ENCODE data around the gene CWH43. TPM values are rescaled to one million over a fixed set of nuclear protein-coding genes. Genes with fewer than 3 reads are reported as not detected.
A peak's percentile ranks its signal among the peaks of the same experiment; 100 is the strongest.
"Not testable (repeated sequence)": the region's sequence is repeated elsewhere in the genome, so short reads cannot be mapped to it uniquely, and the experiment has no call there.

Gene CWH43
- total RNA-seq, 3 donors from 2014 or later: not detected

DNA sequence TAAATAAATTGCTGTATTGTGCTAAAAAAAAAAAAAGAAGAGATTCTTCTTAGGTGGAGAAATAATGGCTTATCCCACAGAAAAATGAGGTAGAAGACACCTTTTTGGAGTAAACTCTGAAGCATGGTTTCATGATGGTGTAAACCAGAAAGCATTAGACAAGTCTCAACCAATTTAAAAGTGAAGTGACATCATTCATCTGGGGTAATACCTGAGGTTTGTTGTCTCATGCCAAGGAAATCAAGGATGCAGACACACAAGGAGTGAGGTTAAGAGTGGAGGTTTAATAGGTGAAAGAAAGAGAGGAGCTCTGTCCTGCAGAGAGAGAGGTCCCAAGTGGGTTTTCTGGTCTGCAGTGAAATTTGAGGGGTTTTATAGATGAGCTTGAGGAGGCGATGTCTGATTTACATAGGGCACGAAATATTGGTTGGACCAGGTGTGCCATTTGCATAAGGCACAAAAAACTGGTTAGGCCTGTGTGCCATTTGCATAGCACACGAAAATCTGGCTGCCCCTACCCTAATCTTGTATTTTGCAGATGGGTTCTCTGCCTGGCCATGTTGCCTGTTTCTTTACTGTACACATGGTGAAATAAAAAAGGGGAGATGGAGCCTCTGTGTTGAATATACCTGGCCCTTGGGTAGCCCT lies 25.0 kb upstream of the CWH43 start:
- no peaks in the 10 kb centered on the region for H3K9me3 Mint-ChIP-seq
- H3K27me3 Mint-ChIP-seq (ENCODE audit: low read depth): peaks cover under 1% of the 10 kb centered on the region
- no peaks in the 10 kb centered on the region for H3K4me1 Mint-ChIP-seq (ENCODE audit: low read depth)

GRCh38 chr4:48962636-48963035 lies 23.4 kb upstream of the CWH43 start:
- Mint-ChIP-seq H3K9me3 (no peaks in the 10 kb centered on the region), H3K27me3 (ENCODE audit: low read depth) (no peaks in the 10 kb centered on the region), H3K4me3 (no peak overlapping the region), H3K36me3 (ENCODE audit: insufficient read depth) (no peaks in the 10 kb centered on the region), H3K4me1 (ENCODE audit: low read depth) (no peaks in the 10 kb centered on the region)
- DNase-seq: no peak
- no peak for ATAC-seq

More for the DNA sequence above, 25.0 kb upstream of the CWH43 start:
- no peak overlapping the region for H3K4me3 Mint-ChIP-seq
- ATAC-seq (no peak), DNase-seq (no peak)
- H3K36me3 Mint-ChIP-seq (ENCODE audit: insufficient read depth): no peaks in the 10 kb centered on the region

DNA sequence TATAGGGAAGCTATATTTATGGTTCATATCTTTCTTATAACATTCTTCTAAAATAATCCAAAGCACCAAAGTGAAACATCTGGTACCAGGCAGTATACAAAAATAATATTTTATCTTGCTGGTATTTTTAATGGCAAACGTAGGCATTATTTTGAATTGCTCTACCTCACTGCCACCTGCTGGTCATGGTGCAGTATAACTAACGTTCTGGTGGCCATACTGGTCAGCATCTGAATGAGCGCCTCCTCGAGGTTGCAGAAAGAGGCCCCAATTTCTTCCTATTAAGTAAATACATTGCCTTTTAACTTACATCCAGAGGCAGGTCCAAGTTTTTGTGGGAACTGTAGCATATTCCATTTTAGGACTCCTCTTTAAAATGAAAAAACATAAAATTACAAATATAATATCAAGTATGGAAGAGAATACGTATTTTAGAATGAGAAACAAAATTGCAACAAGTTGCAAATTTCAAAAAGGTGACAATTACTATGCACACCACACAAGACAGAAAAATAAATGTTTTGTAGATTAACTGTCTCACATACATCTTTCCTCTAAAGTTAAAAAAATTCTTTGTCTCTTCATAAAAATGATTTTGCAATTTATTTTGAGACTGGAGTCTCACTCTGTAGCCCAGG lies 22.9 kb upstream of the CWH43 start:
- Mint-ChIP-seq H3K4me3 (no peak overlapping the region), H3K27me3 (ENCODE audit: low read depth) (no peaks in the 10 kb centered on the region), H3K4me1 (ENCODE audit: low read depth) (no peaks in the 10 kb centered on the region), H3K9me3 (no peaks in the 10 kb centered on the region), H3K36me3 (ENCODE audit: insufficient read depth) (no peaks in the 10 kb centered on the region)
- peak; percentile 68 for DNase-seq
- ATAC-seq: peak; percentile 84 to 92

- ATAC-seq (no peak), DNase-seq (no peak)
- Mint-ChIP-seq H3K36me3 (ENCODE audit: insufficient read depth) (no peaks in the 10 kb centered on the region), H3K27me3 (ENCODE audit: low read depth) (no peaks in the 10 kb centered on the region), H3K9me3 (no peaks in the 10 kb centered on the region), H3K4me1 (ENCODE audit: low read depth) (no peaks in the 10 kb centered on the region), H3K4me3 (no peak overlapping the region)
Measured at GRCh38 chr4:48967101-48967500, 19.0 kb upstream of the CWH43 start.

GRCh38 chr4:48967631-48968030 lies 18.4 kb upstream of the CWH43 start:
- Mint-ChIP-seq H3K4me1 (ENCODE audit: low read depth) (no peaks in the 10 kb centered on the region), H3K4me3 (no peak overlapping the region), H3K9me3 (no peaks in the 10 kb centered on the region), H3K36me3 (ENCODE audit: insufficient read depth) (no peaks in the 10 kb centered on the region), H3K27me3 (ENCODE audit: low read depth) (peaks cover under 1% of the 10 kb centered on the region)
- ATAC-seq (no peak), DNase-seq (no peak)

DNA sequence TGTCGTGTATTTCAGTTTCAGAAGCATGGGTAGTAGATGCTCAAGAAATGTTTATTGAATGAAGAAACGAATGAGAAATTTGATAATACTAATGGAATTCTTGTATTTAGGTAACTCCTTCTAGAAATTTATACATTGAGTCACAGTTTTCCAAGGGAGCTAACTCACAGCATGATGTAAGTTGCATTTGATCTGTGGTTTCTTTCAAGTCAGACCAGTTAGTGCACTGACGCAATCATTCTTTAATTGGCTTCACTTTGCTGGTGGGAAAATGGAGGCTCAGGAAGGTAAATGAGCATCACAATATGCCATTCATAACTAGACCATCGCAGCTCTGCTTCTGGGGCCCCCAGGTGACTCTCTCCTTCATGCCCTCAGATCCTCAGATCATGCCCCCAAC lies 17.3 kb upstream of the CWH43 start:
- H3K27me3 Mint-ChIP-seq (ENCODE audit: low read depth): peaks cover 2% of the 10 kb centered on the region
- DNase-seq: no peak
- H3K4me1 Mint-ChIP-seq (ENCODE audit: low read depth): no peaks in the 10 kb centered on the region
- no peak overlapping the region for H3K4me3 Mint-ChIP-seq
- no peaks in the 10 kb centered on the region for H3K9me3 Mint-ChIP-seq
- ATAC-seq: no peak
- H3K36me3 Mint-ChIP-seq (ENCODE audit: insufficient read depth): no peaks in the 10 kb centered on the region

DNA sequence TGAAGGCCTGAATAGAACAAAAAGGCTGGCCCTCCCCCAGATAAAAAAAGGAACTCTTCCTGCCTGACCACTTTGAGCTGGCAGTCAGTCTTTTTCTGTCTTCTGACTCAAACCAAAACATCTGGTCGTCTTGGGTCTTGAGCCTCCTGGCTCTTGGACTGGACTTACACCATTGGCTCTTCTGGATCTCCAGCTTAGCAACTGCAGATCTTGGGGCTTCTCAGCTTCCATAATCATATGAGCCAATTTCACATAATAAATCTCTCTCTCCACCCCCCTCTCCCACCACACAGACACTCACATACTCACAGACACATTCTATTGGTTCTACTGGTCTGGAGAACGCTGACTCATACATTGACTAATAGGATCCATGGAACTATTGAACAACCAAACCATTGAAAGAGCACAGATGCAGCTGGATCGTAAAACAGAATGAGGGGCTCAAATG lies 15.6 kb upstream of the CWH43 start:
- peaks cover 5% of the 10 kb centered on the region for H3K27me3 Mint-ChIP-seq (ENCODE audit: low read depth)
- no peaks in the 10 kb centered on the region for H3K9me3 Mint-ChIP-seq
- H3K36me3 Mint-ChIP-seq (ENCODE audit: insufficient read depth): no peaks in the 10 kb centered on the region
- ATAC-seq: no peak
- DNase-seq: no peak
- H3K4me3 Mint-ChIP-seq: no peak overlapping the region
- no peaks in the 10 kb centered on the region for H3K4me1 Mint-ChIP-seq (ENCODE audit: low read depth)

DNA sequence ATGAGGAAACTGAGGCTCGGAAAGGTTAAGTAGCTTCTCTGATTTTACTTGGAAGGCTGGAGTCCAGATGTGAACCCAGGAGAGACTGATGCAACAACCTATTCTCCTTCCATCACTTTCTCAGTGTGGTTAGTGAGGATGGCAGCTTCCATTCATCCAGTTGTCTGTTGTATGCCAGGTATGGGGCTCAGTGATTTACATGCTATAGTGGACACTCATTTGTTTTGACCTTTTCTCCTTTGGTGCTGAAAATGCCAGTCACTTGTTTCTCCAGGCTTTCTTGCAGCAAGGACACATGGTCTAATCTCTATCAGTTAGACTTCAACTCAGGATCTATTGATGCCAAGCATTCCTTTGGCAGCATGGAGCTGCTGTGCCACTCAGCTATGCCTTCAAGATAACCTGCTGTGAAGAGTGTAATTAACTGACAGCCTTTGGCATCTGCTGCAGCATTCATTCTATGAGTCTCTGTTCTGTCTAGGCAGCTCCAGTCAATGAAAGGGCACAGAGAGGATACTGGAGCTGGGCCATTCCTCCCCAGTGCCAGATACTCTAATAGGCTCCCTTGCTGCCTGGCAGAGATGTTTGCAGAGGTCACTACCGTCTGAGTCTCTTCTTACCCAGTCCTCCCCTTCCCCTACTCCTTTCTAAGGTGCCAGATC lies 11.0 kb upstream of the CWH43 start:
- Mint-ChIP-seq H3K4me3 (no peak overlapping the region), H3K9me3 (no peaks in the 10 kb centered on the region), H3K27me3 (ENCODE audit: low read depth) (peaks cover 13% of the 10 kb centered on the region), H3K4me1 (ENCODE audit: low read depth) (no peaks in the 10 kb centered on the region), H3K36me3 (ENCODE audit: insufficient read depth) (no peaks in the 10 kb centered on the region)
- DNase-seq: no peak
- no peak for ATAC-seq

GRCh38 chr4:48976041-48976440 lies 10.0 kb upstream of the CWH43 start:
- no peak overlapping the region for H3K4me3 Mint-ChIP-seq
- no peak for DNase-seq
- H3K36me3 Mint-ChIP-seq (ENCODE audit: insufficient read depth): no peaks in the 10 kb centered on the region
- no peaks in the 10 kb centered on the region for H3K9me3 Mint-ChIP-seq
- H3K27me3 Mint-ChIP-seq (ENCODE audit: low read depth): peaks cover 13% of the 10 kb centered on the region
- H3K4me1 Mint-ChIP-seq (ENCODE audit: low read depth): no peaks in the 10 kb centered on the region
- no peak for ATAC-seq

- DNase-seq: no peak
- H3K4me1 Mint-ChIP-seq (ENCODE audit: low read depth): no peaks in the 10 kb centered on the region
- no peak for ATAC-seq
- peaks cover 10% of the 10 kb centered on the region for H3K9me3 Mint-ChIP-seq
- no peak overlapping the region for H3K4me3 Mint-ChIP-seq
- H3K27me3 Mint-ChIP-seq (ENCODE audit: low read depth): peaks cover 41% of the 10 kb centered on the region
- no peaks in the 10 kb centered on the region for H3K36me3 Mint-ChIP-seq (ENCODE audit: insufficient read depth)
Measured at GRCh38 chr4:48979914-48980579, 6.0 kb upstream of the CWH43 start.

- H3K4me3 Mint-ChIP-seq; H3K36me3 Mint-ChIP-seq (ENCODE audit: insufficient read depth); H3K4me1 Mint-ChIP-seq (ENCODE audit: low read depth); ATAC-seq; H3K9me3 Mint-ChIP-seq; DNase-seq: not testable (repeated sequence)
- H3K27me3 Mint-ChIP-seq (ENCODE audit: low read depth): peaks cover 55% of the 10 kb centered on the region
Measured at GRCh38 chr4:48984005-48984404, 2.1 kb upstream of the CWH43 start.

DNA sequence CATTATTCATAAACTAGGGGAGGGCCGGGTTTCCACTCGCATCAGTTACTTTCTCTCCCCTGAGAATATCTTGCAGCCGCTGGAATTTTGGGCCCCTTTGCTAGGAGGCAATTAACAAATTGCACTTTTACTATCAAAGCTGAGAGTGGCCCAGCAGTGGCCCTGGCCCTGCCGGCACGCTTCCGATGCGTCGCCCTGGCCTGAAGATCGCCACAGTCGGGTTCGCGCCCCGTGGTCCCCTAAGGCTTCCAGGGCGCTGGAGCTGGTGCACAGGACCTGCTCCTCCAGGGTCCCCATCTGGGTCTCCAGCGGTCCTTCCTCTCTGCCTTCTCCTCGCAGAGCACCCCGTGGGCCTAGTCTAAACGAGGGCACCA lies 486 bp upstream of the CWH43 start:
- H3K4me3 Mint-ChIP-seq: no peak overlapping the region
- DNase-seq (no peak), ATAC-seq (no peak)
- H3K9me3 Mint-ChIP-seq: peaks cover 10% of the 10 kb centered on the region
- peaks cover 62% of the 10 kb centered on the region for H3K27me3 Mint-ChIP-seq (ENCODE audit: low read depth)
- no peaks in the 10 kb centered on the region for H3K36me3 Mint-ChIP-seq (ENCODE audit: insufficient read depth)
- no peaks in the 10 kb centered on the region for H3K4me1 Mint-ChIP-seq (ENCODE audit: low read depth)

- DNase-seq (no peak), ATAC-seq (no peak)
- Mint-ChIP-seq H3K27me3 (ENCODE audit: low read depth) (peaks cover 62% of the 10 kb centered on the region), H3K36me3 (ENCODE audit: insufficient read depth) (no peaks in the 10 kb centered on the region), H3K4me3 (no peak overlapping the region), H3K4me1 (ENCODE audit: low read depth) (no peaks in the 10 kb centered on the region), H3K9me3 (peaks cover 10% of the 10 kb centered on the region)
Measured at GRCh38 chr4:48986654-48987164, 634 bp downstream of the CWH43 start.

DNA sequence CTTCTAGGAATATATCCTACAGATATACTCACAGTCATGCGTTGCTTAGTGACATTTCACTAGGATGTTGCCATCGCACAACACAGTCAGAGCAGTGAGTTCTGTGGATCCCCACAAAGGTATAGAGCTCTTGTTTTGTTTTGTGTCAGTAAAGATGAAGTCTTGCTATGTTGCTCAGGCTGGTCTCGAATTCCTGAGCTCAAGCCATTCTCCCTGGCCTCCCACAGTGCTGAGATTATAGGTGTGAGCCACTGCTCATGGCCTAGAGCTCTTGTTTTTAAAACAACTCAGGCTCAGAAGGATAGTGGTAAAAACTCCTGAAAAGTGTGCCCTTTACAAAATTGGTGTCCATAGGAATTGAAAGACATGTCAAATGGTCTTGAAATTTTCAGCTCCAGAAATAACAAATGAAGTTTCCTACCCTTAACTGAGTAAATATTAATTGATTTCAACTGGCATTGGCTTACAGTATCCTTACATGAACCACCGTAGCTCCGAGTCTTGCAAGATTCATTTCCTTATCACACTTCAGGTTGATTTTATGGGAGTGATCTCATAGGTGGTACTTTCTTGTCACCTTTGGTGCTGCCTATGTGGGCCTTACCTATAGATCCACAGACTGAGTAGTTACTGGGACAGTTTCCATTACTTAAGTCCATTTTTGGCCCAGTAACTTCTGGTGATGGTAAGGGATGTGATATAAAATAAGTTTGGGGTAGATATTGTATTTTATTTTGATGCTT lies 3.6 kb downstream of the CWH43 start:
- Mint-ChIP-seq H3K9me3 (no peaks in the 10 kb centered on the region), H3K36me3 (ENCODE audit: insufficient read depth) (no peaks in the 10 kb centered on the region), H3K27me3 (ENCODE audit: low read depth) (peaks cover 39% of the 10 kb centered on the region), H3K4me1 (ENCODE audit: low read depth) (no peaks in the 10 kb centered on the region), H3K4me3 (no peak overlapping the region)
- DNase-seq: no peak
- no peak for ATAC-seq

All from activated T-cell treated with anti-CD3 and anti-CD28 coated beads, Interleukin-2, amount 50 U/mL, for 4 hours (primary cell).